IMR-90 (cell line): ENCODE results near the gene ARFIP2. TPM values are rescaled to one million over a fixed set of nuclear protein-coding genes. Genes with fewer than 3 reads are reported as not detected.

Experiments
- ATAC-seq: fragments of 200-7000 bp; cut with Tn5 transposase; 2 replicates; pipeline ENCODE4 v1.9.1; 2020; ENCODE audit warnings: low read depth, mild to moderate bottlenecking, moderate library complexity
- BruUV-seq: library from RNA; stranded (reverse); fragments of 400-500 nt; replicated peaks from 2 replicates; lab custom pipeline; 2021; lab: Mats Ljungman, UMichigan
- CTCF ChIA-PET: fragments of 300-600 bp; formaldehyde crosslinking; extraction: SDS; loops from one replicate; lab custom pipeline; 2021; ENCODE audit warnings: antibody characterized with exemption; lab: Yijun Ruan, JAX
- POLR2A ChIA-PET: fragments of 300-600 bp; sonication (Branson Sonifier 250); formaldehyde crosslinking; loops from one replicate; lab custom pipeline; 2022; ENCODE audit warnings: antibody characterized with exemption; ENCODE audit not compliant: unreplicated experiment; lab: Charles Lee
- DNase-seq: peaks from one replicate; pipeline ENCODE4 v3.0.0; 2013
- H2AFZ ChIP-seq: replicated peaks from 2 replicates; pipeline ENCODE3; 2013; ENCODE audit warnings: low read length, mild to moderate bottlenecking; ENCODE audit not compliant: poor library complexity
- H2AK5ac ChIP-seq: 2 replicates; pipeline ENCODE4 v1.6.1; 2013; ENCODE audit warnings: low read depth, low read length, inconsistent platforms
- H2AK9ac ChIP-seq: replicated peaks from 2 replicates; pipeline ENCODE3; 2013; ENCODE audit warnings: mild to moderate bottlenecking, low read depth, low read length, moderate library complexity; ENCODE audit not compliant: poor library complexity
- H2BK120ac ChIP-seq: 2 replicates; pipeline ENCODE4 v1.6.1; 2013; ENCODE audit warnings: low read depth, low read length, inconsistent platforms
- H2BK15ac ChIP-seq: 3 replicates; pipeline ENCODE4 v1.6.1; 2013; ENCODE audit warnings: low read depth, low read length, inconsistent platforms
- H2BK20ac ChIP-seq: 2 replicates; pipeline ENCODE4 v1.6.1; 2013; ENCODE audit warnings: low read depth, mild to moderate bottlenecking, inconsistent platforms, low read length, moderate library complexity
- H2BK5ac ChIP-seq: 2 replicates; pipeline ENCODE4 v1.6.1; 2013; ENCODE audit warnings: mild to moderate bottlenecking, low read depth, low read length, inconsistent platforms; ENCODE audit not compliant: poor library complexity, severe bottlenecking
- H3K14ac ChIP-seq: replicated peaks from 2 replicates; pipeline ENCODE4 v1.6.1; 2013; ENCODE audit warnings: low read depth, low read length, inconsistent platforms
- H3K18ac ChIP-seq: 2 replicates; pipeline ENCODE4 v1.6.1; 2013; ENCODE audit warnings: low read depth, low read length, control low read depth
- H3K23ac ChIP-seq: 2 replicates; pipeline ENCODE4 v1.6.1; 2013; ENCODE audit warnings: low read depth, low read length, inconsistent platforms
- H3K27ac ChIP-seq: 2 replicates; pipeline ENCODE4 v1.5.1; 2013; ENCODE audit warnings: mild to moderate bottlenecking, control low read depth, low read length; ENCODE audit not compliant: insufficient read depth
- H3K27me3 ChIP-seq: 2 replicates; pipeline ENCODE4 v1.6.1; 2013; ENCODE audit warnings: low read length; ENCODE audit not compliant: control insufficient read depth, insufficient read depth
- H3K36me3 ChIP-seq: 2 replicates; pipeline ENCODE4 v1.6.1; 2013; ENCODE audit warnings: low read length, mixed read lengths; ENCODE audit not compliant: control insufficient read depth, insufficient read depth
- H3K4ac ChIP-seq: 2 replicates; pipeline ENCODE4 v1.6.1; 2013; ENCODE audit warnings: low read depth, low read length, inconsistent platforms
- H3K4me1 ChIP-seq: 2 replicates; pipeline ENCODE4 v1.6.1; 2013; ENCODE audit warnings: low read length, mixed read lengths; ENCODE audit not compliant: control insufficient read depth, insufficient read depth
- H3K4me2 ChIP-seq: 2 replicates; pipeline ENCODE4 v1.6.1; 2013; ENCODE audit warnings: low read depth, mild to moderate bottlenecking, control low read depth, low read length, moderate library complexity
- H3K4me3 ChIP-seq: 2 replicates; pipeline ENCODE4 v1.5.1; 2013; ENCODE audit warnings: low read depth, mild to moderate bottlenecking, control low read depth, low read length, moderate library complexity; ENCODE audit not compliant: insufficient read depth
- H3K56ac ChIP-seq: 2 replicates; pipeline ENCODE4 v1.6.1; 2013; ENCODE audit warnings: low read length, inconsistent platforms; ENCODE audit not compliant: insufficient read depth; ENCODE audit errors: extremely low read depth
- H3K79me1 ChIP-seq, 2 experiments: 2 replicates each; pipeline ENCODE4 v1.6.1; 2013; ENCODE audit warnings: low read length in 2 of 2, inconsistent platforms in 1 of 2, low read depth in 1 of 2
- H3K9ac ChIP-seq: 2 replicates; pipeline ENCODE4 v1.6.1; 2013; ENCODE audit warnings: low read depth, low read length, control low read depth
- H3K9me1 ChIP-seq: 2 replicates; pipeline ENCODE4 v1.6.1; 2013; ENCODE audit warnings: low read length, inconsistent platforms; ENCODE audit not compliant: insufficient read depth
- H3K9me3 ChIP-seq: 2 replicates; pipeline ENCODE4 v1.6.1; 2013; ENCODE audit warnings: low read length; ENCODE audit not compliant: control insufficient read depth, insufficient read depth
- H4K20me1 ChIP-seq: 2 replicates; pipeline ENCODE4 v1.6.1; 2013; ENCODE audit warnings: low read length, inconsistent platforms; ENCODE audit not compliant: insufficient read depth
- H4K5ac ChIP-seq: 2 replicates; pipeline ENCODE4 v1.6.1; 2013; ENCODE audit warnings: mild to moderate bottlenecking, low read depth, low read length, control low read depth
- H4K8ac ChIP-seq, 2 experiments: 2 replicates each; pipeline ENCODE4 v1.6.1; 2013; ENCODE audit warnings: low read depth in 2 of 2, low read length in 2 of 2, control low read depth in 1 of 2, inconsistent platforms in 1 of 2
- H4K91ac ChIP-seq: 2 replicates; pipeline ENCODE4 v1.6.1; 2013; ENCODE audit warnings: low read depth, low read length, inconsistent platforms; ENCODE audit not compliant: insufficient read depth
- BHLHE40 ChIP-seq: fragments of 150-350 bp; IDR thresholded peaks from 2 replicates; pipeline ENCODE4 v1.6.1; 2016; ENCODE audit warnings: mild to moderate bottlenecking, low read depth, low read length
- CEBPB ChIP-seq: IDR thresholded peaks from 2 replicates; pipeline ENCODE4 v1.6.1; 2012; ENCODE audit warnings: low read depth, low read length, improper control_type of control experiment
- CHD1 ChIP-seq: IDR thresholded peaks from 2 replicates; pipeline ENCODE4 v1.6.1; 2012; ENCODE audit warnings: low read depth, low read length, improper control_type of control experiment
- CTCF ChIP-seq: conservative IDR thresholded peaks from 2 replicates; pipeline ENCODE4 v1.5.1; 2012; ENCODE audit warnings: mild to moderate bottlenecking, low read depth, low read length, improper control_type of control experiment
- ELK1 ChIP-seq: fragments of 150-350 bp; IDR thresholded peaks from 2 replicates; pipeline ENCODE4 v1.6.1; 2016; ENCODE audit warnings: low read depth, mild to moderate bottlenecking, low read length, moderate library complexity, borderline replicate concordance
- FOS ChIP-seq: fragments of 150-350 bp; IDR thresholded peaks from 2 replicates; pipeline ENCODE4 v1.6.1; 2016; ENCODE audit warnings: low read depth, low read length
- MAFK ChIP-seq: IDR thresholded peaks from 2 replicates; pipeline ENCODE4 v1.6.1; 2012; ENCODE audit warnings: low read depth, low read length, improper control_type of control experiment
- MXI1 ChIP-seq: IDR thresholded peaks from 2 replicates; pipeline ENCODE4 v1.6.1; 2012; ENCODE audit warnings: low read depth, mild to moderate bottlenecking, low read length, moderate library complexity, borderline replicate concordance
- POLR2A ChIP-seq: IDR thresholded peaks from 2 replicates; pipeline ENCODE4 v1.6.1; 2012; ENCODE audit warnings: mild to moderate bottlenecking, low read depth, low read length
- RAD21 ChIP-seq: IDR thresholded peaks from 2 replicates; pipeline ENCODE4 v1.6.1; 2012; ENCODE audit warnings: low read length, improper control_type of control experiment
- RCOR1 ChIP-seq: IDR thresholded peaks from 2 replicates; pipeline ENCODE4 v1.6.1; 2012; ENCODE audit warnings: mild to moderate bottlenecking, low read length, improper control_type of control experiment; ENCODE audit not compliant: insufficient replicate concordance
- RFX5 ChIP-seq: IDR thresholded peaks from 2 replicates; pipeline ENCODE4 v1.8.0; 2012; ENCODE audit warnings: low read depth, mild to moderate bottlenecking, low read length, moderate library complexity
- SMC3 ChIP-seq: fragments of 150-350 bp; IDR thresholded peaks from 2 replicates; pipeline ENCODE4 v1.6.1; 2016; ENCODE audit warnings: low read depth, mild to moderate bottlenecking, antibody characterized with exemption, low read length, moderate library complexity
- USF2 ChIP-seq: fragments of 150-350 bp; IDR thresholded peaks from 2 replicates; pipeline ENCODE4 v1.6.1; 2017; ENCODE audit warnings: mild to moderate bottlenecking, antibody characterized with exemption, low read length, low read depth
- dilution Hi-C: fragments of 300-500 bp; cut with HindIII; formaldehyde crosslinking; loops from one replicate; pipeline ENCODE4 v1.14.3; 2018; ENCODE audit warnings: low sequenced_read_pairs; ENCODE audit not compliant: unreplicated experiment
- in situ Hi-C: fragments of 300-500 bp; cut with MboI; formaldehyde crosslinking; loops from 3 replicates; pipeline ENCODE4 v1.14.3; 2019; ENCODE audit warnings: low sequenced_read_pairs, inconsistent platforms, mixed read lengths
- intact Hi-C: fragments of 100-400 bp; cut with micrococcal nuclease; formaldehyde crosslinking; loops from 2 replicates; pipeline ENCODE4 v1.10.0; 2022
- polyA plus RNA-seq, 3 experiments: library from polyadenylated mRNA; depleted of rRNA; stranded (reverse); fragments of >200 nt; gene quantifications; 2 replicates each; pipeline ENCODE4 v1.2.3, GENCODE V29; 2012; ENCODE audit warnings: low replicate concordance in 1 of 3
- total RNA-seq: library from RNA; depleted of rRNA; stranded (reverse); fragments of >200 nt; gene quantifications from 2 replicates; pipeline ENCODE4 v1.2.3, GENCODE V29; 2012

ARFIP2 gene
- total and polyA plus RNA-seq, 2 of the 4 experiments (the other 2 are of a cell fraction) = 84.4 to 93.9 TPM

- no peaks in the 10 kb centered on the region for H3K9me1 ChIP-seq
- no peaks in the 10 kb centered on the region for H4K20me1 ChIP-seq
- peaks cover 4% of the 10 kb centered on the region; the same call in 1 of the 2 replicates for H3K27me3 ChIP-seq
- no peak overlapping the region for H4K91ac ChIP-seq
- no TSS peak for BruUV-seq
- no peaks in the 10 kb centered on the region for H3K4me1 ChIP-seq
- H3K36me3 ChIP-seq = no peaks in the 10 kb centered on the region
- H4K5ac ChIP-seq = no peak overlapping the region
- in situ Hi-C loops = no loop called here
- no peak overlapping the region for H3K4me2 ChIP-seq
- no peak overlapping the region for H2AK9ac ChIP-seq
- H3K18ac ChIP-seq = no peak overlapping the region
- no peak overlapping the region for H3K27ac ChIP-seq
- H3K14ac ChIP-seq = no peak overlapping the region
- ChIA-PET POLR2A (interaction anchor here (0.6 kb wide), 1 partner anchor 328 kb away, joined by 3 read pairs; no protein-coding TSS in a partner anchor), CTCF (interaction anchor here (1.8 kb wide), 1 partner anchor 11 kb away, joined by 7 read pairs; no protein-coding TSS in a partner anchor)
- TF ChIP-seq RAD21 = no peak
- no peak for TF ChIP-seq ELK1
- TF ChIP-seq RFX5 = no peak
- TF ChIP-seq MXI1 = no peak
- TF ChIP-seq CEBPB = no peak
- TF ChIP-seq POLR2A = no peak
- no peak for TF ChIP-seq FOS
- no peak for TF ChIP-seq CHD1
- TF ChIP-seq RCOR1 = no peak
- no peak for TF ChIP-seq SMC3
- no peak for TF ChIP-seq MAFK
- TF ChIP-seq USF2 = no peak
- TF ChIP-seq CTCF = no peak
- TF ChIP-seq BHLHE40 = no peak
- no peak for DNase-seq
- no peaks in the 10 kb centered on the region for H3K9me3 ChIP-seq
- no peak overlapping the region for H2AFZ ChIP-seq
- no peak overlapping the region for H3K56ac ChIP-seq
- no peak overlapping the region for H3K9ac ChIP-seq
- no peak overlapping the region for H2BK15ac ChIP-seq
- dilution Hi-C loops = no loop called here
- H3K4me3 ChIP-seq = no peak overlapping the region
- H3K23ac ChIP-seq = no peak overlapping the region
- H3K4ac ChIP-seq = no peak overlapping the region
- no peaks in the 10 kb centered on the region for H3K79me1 ChIP-seq
- H2BK5ac ChIP-seq = no peak overlapping the region
- H2BK120ac ChIP-seq = no peak overlapping the region
- H2BK20ac ChIP-seq = no peak overlapping the region
- intact Hi-C loops = no loop called here
- no peak for ATAC-seq
- H2AK5ac ChIP-seq = no peak overlapping the region
- no peak overlapping the region for H4K8ac ChIP-seq
Measured at GRCh38 chr11:6427516-6427915, 53.6 kb downstream of the ARFIP2 start.
